AG04450 (cell line): ENCODE results near the gene FTSJ1. TPM values are rescaled to one million over a fixed set of nuclear protein-coding genes. Genes with fewer than 3 reads are reported as not detected.
"Not testable (repeated sequence)": the region's sequence is repeated elsewhere in the genome, so short reads cannot be mapped to it uniquely, and the experiment has no call there.

Experiments
- CTCF ChIA-PET: fragments of 300-600, 350-600 bp; formaldehyde crosslinking; extraction: SDS; loops from one replicate; lab custom pipeline; 2022; ENCODE audit warnings: antibody characterized with exemption, inconsistent platforms; lab: Charles Lee
- POLR2A ChIA-PET: fragments of 350-600 bp; formaldehyde crosslinking; extraction: SDS; loops from one replicate; lab custom pipeline; 2021; ENCODE audit warnings: antibody characterized with exemption, inconsistent platforms; lab: Yijun Ruan, JAX
- DNase-seq: peaks from one replicate; pipeline ENCODE4 v3.0.0-alpha.2; 2011; ENCODE audit warnings: low read depth, low spot score
- H3K27ac ChIP-seq: one replicate; pipeline ENCODE4 v1.5.1; 2012; ENCODE audit warnings: low read depth, low read length, control low read depth
- H3K27me3 ChIP-seq: one replicate; pipeline ENCODE4 v1.6.0; 2012; ENCODE audit warnings: low read length; ENCODE audit not compliant: control insufficient read depth, insufficient read depth
- H3K4me3 ChIP-seq: 2 replicates; pipeline ENCODE4 v1.5.1; 2011; ENCODE audit warnings: mild to moderate bottlenecking, low read depth, low read length, control low read depth
- H3K9me3 ChIP-seq: 2 replicates; pipeline ENCODE4 v1.5.1; 2012; ENCODE audit warnings: low read length; ENCODE audit not compliant: control insufficient read depth, insufficient read depth
- polyA plus RNA-seq: library from polyadenylated mRNA; depleted of rRNA; stranded (reverse); fragments of >200 nt; gene quantifications from 2 replicates; pipeline ENCODE4 v1.2.3, GENCODE V29; 2011
- TF ChIP-seq, protein P1 (sequence below): IDR thresholded peaks from 2 replicates; pipeline ENCODE4 v1.5.1; 2011; ENCODE audit warnings: low read depth, low read length, control low read depth, inconsistent platforms

The FTSJ1 gene
- polyA plus RNA-seq, 1 experiment = 19.7 TPM

DNA sequence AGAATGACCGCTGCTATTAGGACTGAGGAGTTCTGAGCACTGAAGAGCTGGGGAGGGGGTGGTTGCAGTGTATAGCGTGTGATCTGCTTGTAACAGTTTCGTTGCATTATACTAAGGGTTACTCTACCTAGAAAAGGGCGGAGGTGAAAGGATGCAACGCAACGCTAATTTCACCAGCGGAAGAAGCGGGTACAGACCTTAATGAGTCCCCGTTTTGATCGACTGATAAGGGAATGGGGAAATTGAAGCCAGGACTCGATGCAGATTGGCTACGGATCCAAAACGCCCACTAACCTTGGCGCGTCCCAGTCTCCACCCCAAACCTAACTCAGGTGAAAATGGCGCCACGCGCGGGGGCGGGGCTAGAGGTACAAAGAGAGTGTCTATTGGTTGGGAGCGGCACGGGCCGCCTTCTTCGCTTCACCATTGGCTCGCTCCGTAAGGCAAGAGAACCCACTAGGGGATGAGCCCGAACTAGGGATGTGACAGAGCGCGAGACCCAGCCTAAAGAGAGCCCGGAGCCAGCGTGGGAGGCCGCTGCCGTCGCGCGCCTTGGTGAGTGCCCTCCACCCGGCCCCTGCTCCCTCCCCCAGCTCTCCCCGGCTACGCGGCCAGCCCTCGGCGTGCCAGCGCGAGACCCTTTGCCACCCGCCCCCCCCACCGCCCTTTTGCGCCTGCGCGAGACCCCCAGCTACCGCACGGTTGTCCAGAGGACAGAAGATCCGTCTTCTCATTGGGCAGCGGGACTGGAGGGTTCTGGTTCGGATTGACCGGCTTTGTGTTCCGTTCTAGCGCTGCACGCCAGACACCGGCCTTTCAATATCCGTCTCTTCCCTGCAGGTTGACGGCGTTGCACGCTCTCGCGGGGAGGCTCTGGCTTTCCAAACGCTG lies 45.6 kb downstream of the FTSJ1 start, which contains the start of gene EBP:
EBP (plus strand) TSS at position 456 of the 891 bp plus-strand sequence. CDS start 1,964 bp downstream, outside the sequence.
- peak; percentile 37 for DNase-seq
- Histone ChIP-seq H3K27me3 (no peaks in the 10 kb centered on the region), H3K27ac (no peak within 1 kb of the TSS), H3K4me3 (peak within 1 kb of the TSS; percentile 72), H3K9me3 (no peaks in the 10 kb centered on the region)
- TF ChIP-seq, protein P1, sequence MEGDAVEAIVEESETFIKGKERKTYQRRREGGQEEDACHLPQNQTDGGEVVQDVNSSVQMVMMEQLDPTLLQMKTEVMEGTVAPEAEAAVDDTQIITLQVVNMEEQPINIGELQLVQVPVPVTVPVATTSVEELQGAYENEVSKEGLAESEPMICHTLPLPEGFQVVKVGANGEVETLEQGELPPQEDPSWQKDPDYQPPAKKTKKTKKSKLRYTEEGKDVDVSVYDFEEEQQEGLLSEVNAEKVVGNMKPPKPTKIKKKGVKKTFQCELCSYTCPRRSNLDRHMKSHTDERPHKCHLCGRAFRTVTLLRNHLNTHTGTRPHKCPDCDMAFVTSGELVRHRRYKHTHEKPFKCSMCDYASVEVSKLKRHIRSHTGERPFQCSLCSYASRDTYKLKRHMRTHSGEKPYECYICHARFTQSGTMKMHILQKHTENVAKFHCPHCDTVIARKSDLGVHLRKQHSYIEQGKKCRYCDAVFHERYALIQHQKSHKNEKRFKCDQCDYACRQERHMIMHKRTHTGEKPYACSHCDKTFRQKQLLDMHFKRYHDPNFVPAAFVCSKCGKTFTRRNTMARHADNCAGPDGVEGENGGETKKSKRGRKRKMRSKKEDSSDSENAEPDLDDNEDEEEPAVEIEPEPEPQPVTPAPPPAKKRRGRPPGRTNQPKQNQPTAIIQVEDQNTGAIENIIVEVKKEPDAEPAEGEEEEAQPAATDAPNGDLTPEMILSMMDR = no peak
- POLR2A ChIA-PET = interaction anchor here (0.6 to 0.7 kb wide), 2 partner anchors 57 to 495 kb away, joined by 3 to 4 read pairs; no protein-coding TSS in a partner anchor
- CTCF ChIA-PET = interaction anchor here (0.6 kb wide), 1 partner anchor 55 kb away, joined by 3 read pairs; no protein-coding TSS in a partner anchor

DNA sequence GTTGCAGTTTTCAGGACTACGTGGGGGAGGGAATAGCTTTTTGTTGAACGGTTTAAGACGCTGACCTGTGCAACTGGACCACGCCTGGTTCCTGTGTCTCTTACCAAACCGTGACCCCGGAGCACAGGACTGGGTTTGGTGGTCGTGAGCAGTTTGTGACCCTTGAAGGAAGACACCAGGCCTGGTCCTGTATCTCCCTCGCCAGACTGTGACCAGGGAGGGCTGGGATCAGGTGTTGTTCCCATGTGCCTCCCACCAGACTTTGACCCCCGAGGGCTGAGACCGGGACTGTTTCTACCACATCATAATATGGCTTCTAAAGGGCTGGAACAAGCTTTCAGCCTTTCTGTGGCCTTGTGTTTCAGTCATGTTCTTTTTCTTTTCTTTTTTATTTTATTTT lies 46.3 kb downstream of the FTSJ1 start:
- Histone ChIP-seq H3K9me3 (no peaks in the 10 kb centered on the region), H3K4me3 (peak overlapping the region; percentile 72), H3K27me3 (no peaks in the 10 kb centered on the region), H3K27ac (no peak overlapping the region)
- CTCF ChIA-PET = interaction anchor here (0.6 kb wide), 2 partner anchors 56 to 369 kb away, joined by 3 read pairs; no protein-coding TSS in a partner anchor
- TF ChIP-seq, protein P1 = no peak
- DNase-seq = no peak
- POLR2A ChIA-PET = interaction anchor here (0.7 kb wide), 1 partner anchor 57 kb away, joined by 4 read pairs; no protein-coding TSS in a partner anchor

DNA sequence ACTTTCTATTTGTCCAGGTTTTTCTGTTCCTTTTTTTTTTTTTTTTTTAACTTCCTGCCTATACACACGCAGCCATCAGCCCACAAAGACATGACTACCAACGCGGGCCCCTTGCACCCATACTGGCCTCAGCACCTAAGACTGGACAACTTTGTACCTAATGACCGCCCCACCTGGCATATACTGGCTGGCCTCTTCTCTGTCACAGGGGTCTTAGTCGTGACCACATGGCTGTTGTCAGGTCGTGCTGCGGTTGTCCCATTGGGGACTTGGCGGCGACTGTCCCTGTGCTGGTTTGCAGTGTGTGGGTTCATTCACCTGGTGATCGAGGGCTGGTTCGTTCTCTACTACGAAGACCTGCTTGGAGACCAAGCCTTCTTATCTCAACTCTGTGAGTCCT lies 47.7 kb downstream of the FTSJ1 start:
- Histone ChIP-seq H3K27ac (no peak overlapping the region), H3K9me3 (no peaks in the 10 kb centered on the region), H3K4me3 (no peak overlapping the region), H3K27me3 (no peaks in the 10 kb centered on the region)
- POLR2A ChIA-PET = no interaction called here
- no peak for DNase-seq
- CTCF ChIA-PET = no interaction called here
- TF ChIP-seq, protein P1 = no peak

DNA sequence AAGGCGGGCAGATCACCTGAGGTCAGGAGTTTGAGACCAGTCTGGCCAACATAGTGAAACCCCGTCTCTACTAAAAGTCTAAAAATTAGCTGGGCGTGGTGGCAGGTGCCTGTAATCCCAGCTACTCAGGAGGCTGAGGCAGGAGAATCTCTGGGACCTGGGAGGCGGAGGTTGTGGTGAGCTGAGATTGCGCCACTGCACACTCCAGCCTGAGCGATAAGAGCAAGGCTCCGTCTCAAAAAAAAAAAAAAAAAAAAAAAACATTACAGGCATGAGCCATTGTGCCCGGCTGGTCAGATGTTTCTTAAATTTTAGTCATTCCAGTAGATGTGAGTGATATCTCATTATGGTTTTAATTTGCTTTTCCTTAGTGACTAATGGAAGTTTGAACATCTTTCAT lies 49.9 kb downstream of the FTSJ1 start:
- DNase-seq, H3K27ac ChIP-seq, H3K27me3 ChIP-seq, H3K9me3 ChIP-seq, CTCF ChIA-PET, H3K4me3 ChIP-seq, POLR2A ChIA-PET: not testable (repeated sequence)

DNA sequence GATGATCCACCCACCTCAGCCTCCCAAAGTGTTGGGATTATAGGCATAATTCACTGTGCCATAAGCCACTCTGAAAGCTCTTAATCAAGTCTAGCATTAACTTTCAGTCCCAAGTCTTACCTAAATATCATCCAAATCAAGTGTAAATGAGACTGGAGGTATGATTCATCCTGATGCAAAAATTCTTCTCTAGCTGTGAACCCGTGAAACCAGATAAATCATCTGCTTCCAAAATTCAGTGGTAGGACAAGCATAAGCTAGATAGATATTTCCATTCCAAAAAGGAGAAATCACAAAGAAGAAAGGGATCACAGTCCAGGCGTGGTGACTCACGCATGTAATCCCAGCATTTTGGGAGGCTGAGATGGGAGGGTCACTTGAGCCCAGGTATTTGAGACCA lies 54.7 kb downstream of the FTSJ1 start:
- no peaks in the 10 kb centered on the region for H3K27me3 ChIP-seq
- CTCF ChIA-PET = no interaction called here

More for the DNA sequence above, 54.7 kb downstream of the FTSJ1 start:
- TF ChIP-seq, protein P1 = no peak
- DNase-seq = no peak
- Histone ChIP-seq H3K4me3 (no peak overlapping the region), H3K27ac (peak overlapping the region; percentile 11), H3K9me3 (no peaks in the 10 kb centered on the region)
- POLR2A ChIA-PET = no interaction called here
